Spleen (tissue), 11 donors: ENCODE data around the gene DNAJC8. TPM values are rescaled to one million over a fixed set of nuclear protein-coding genes. Genes with fewer than 3 reads are reported as not detected.

Experiments used
- DNase-seq: peaks from one replicate; pipeline ENCODE4 v3.0.0-alpha.2; 2020
- H3K27ac ChIP-seq, 8 donors: fragments of 200-600 bp; sonication (generic) in 7 of 8; 1 replicate in 4 of 8; 2 replicates in 4 of 8; pipeline versions ENCODE4 v1.5.0 to v1.8.0; 2016 to 2021; ENCODE audit warnings: inconsistent platforms in 4 of 8, mild to moderate bottlenecking in 4 of 8, moderate library complexity in 1 of 8
- H3K27me3 ChIP-seq, 7 donors: fragments of 200-600 bp; sonication (generic) in 6 of 7; replicated peaks in 1 of 7; 1 replicate in 4 of 7; 2 replicates in 3 of 7; pipeline versions ENCODE4 v1.5.0 to v1.8.0; 2016 to 2021; ENCODE audit warnings: inconsistent platforms in 3 of 7, mild to moderate bottlenecking in 1 of 7
- H3K36me3 ChIP-seq, 6 donors: fragments of 200-600 bp; sonication (generic) in 5 of 6; 1 replicate in 4 of 6; 2 replicates in 2 of 6; pipeline versions ENCODE4 v1.5.0 to v1.8.0; 2016 to 2021; ENCODE audit warnings: inconsistent platforms in 2 of 6
- H3K4me1 ChIP-seq, 6 donors: fragments of 200-600 bp; sonication (generic) in 5 of 6; 1 replicate in 3 of 6; 2 replicates in 3 of 6; pipeline versions ENCODE4 v1.5.0 to v1.8.0; 2016 to 2021; ENCODE audit warnings: inconsistent platforms in 3 of 6
- H3K4me3 ChIP-seq, 8 donors: fragments of 200-600 bp; sonication (generic) in 7 of 8; 1 replicate in 4 of 8; 2 replicates in 4 of 8; pipeline versions ENCODE4 v1.5.0 to v1.8.0; 2016 to 2021; ENCODE audit warnings: inconsistent platforms in 4 of 8, mild to moderate bottlenecking in 4 of 8, moderate library complexity in 2 of 8
- H3K9me3 ChIP-seq, 8 donors: fragments of 200-600 bp; sonication (generic) in 7 of 8; 1 replicate in 4 of 8; 2 replicates in 4 of 8; pipeline versions ENCODE4 v1.5.0 to v1.8.0; 2016 to 2021; ENCODE audit warnings: inconsistent platforms in 4 of 8
- POLR2A ChIP-seq, 3 donors: fragments of 450-650 bp; IDR thresholded peaks; one replicate each; pipeline ENCODE4 v1.5.1; 2017; ENCODE audit warnings: antibody characterized with exemption in 3 of 3, mild to moderate bottlenecking in 1 of 3
- POLR2AphosphoS5 ChIP-seq, 3 donors: sonication (generic); formaldehyde crosslinking; IDR thresholded peaks; one replicate each; pipeline ENCODE4 v1.5.1; 2017; ENCODE audit warnings: antibody characterized with exemption in 3 of 3
- WGBS, 5 donors: extraction: QIAGEN DNeasy Blood & Tissue Kit in 3 of 5; methylation state at CpG; one replicate each; pipeline versions ENCODE4 v1.1.5 to v1.1.7; 2013 to 2018; 5-methylcytosine and 5-hydroxymethylcytosine counted together
- intact Hi-C: fragments of 100-400 bp; cut with DNase I; formaldehyde crosslinking; loops from one replicate; pipeline ENCODE4 v1.15.0; 2023; ENCODE audit warnings: low total_unique reads
- polyA plus RNA-seq, 3 donors: library from polyadenylated mRNA; stranded (reverse); fragments of 200-250 nt; gene quantifications; one replicate each; pipeline ENCODE4 v1.2.1, GENCODE V29; 2013
- total RNA-seq, 7 donors: library from RNA; depleted of rRNA in 3 of 7; stranded (reverse); fragments of >200 nt in 3 of 7; fragmentation: NEBNext Ultra II Directional in 4 of 7; extraction: Animal tissue kit (Norgen Biotek cat#: 25700) in 4 of 7; gene quantifications; one replicate each; pipeline versions ENCODE4 v1.1.0 to v1.2.1, GENCODE V29; 2016 to 2021
- TF ChIP-seq, protein P1 (sequence below), 11 experiments: fragments of 200-600 bp in 7 of 11; fragments of 450-650 bp in 4 of 11; sonication (generic) in 4 of 11; IDR thresholded peaks in 8 of 11; conservative IDR thresholded peaks in 3 of 11; 1 replicate in 7 of 11; 2 replicates in 4 of 11; pipeline versions ENCODE4 v1.4.0 to v1.8.0; 2016 to 2021; ENCODE audit warnings: antibody characterized with exemption in 11 of 11, inconsistent platforms in 4 of 11, mild to moderate bottlenecking in 1 of 11
- donor health status: healthy with polysubstance abuse.
- donor health status: DM: no; HTN: no; CAD: no; lungs with moderate emphysema.
- donor health status: DM: no; HTN: no; CAD: no.
- donor health status: Bipolar disorder and iron deficiency.
- donor health status: healthy.
- donor health status: DM: no; HTN: no; CAD: no.
- donor health status: DM: yes; HTN: yes; CAD: no.

DNAJC8 gene
- total and polyA plus RNA-seq, 10 donors: 52.0 to 95.9 (median 62.3) TPM

DNA sequence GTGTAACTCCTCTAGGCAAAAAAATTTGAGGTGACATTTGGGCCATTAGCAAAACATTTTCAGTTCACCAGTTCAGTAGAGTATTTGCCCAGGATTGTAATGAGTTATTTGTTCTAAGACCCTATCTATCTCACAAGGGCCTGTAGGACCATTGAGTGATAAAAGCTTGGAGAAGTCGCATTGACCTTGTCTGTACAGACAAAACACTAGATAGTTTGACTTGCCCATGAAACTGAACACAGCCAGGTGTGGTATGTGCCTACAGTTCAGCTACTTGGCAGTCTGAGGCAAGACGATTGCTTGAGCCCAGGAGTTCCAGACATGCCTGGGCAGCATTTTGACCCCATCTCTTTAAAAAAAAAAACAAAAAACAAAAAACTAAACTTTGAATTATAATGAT lies 6.2 kb upstream of the DNAJC8 start:
- Histone ChIP-seq H3K27ac (no peak overlapping the region), H3K4me1 (peaks cover 22 to 86% (median 43%) of the 10 kb centered on the region in 6 donors), H3K9me3 (no peaks in the 10 kb centered on the region), H3K27me3 (no peaks in the 10 kb centered on the region), H3K4me3 (no peak overlapping the region), H3K36me3 (peaks cover 0 to 34% (median 4%) of the 10 kb centered on the region in 6 donors)
- no peak for DNase-seq
- TF ChIP-seq POLR2A (IDR thresholded peaks at IDR 0.05): no peak
- no peak for TF ChIP-seq POLR2AphosphoS5 (IDR thresholded peaks at IDR 0.05)
- 72 to 98% (median 87%) methylated on average over 2 of the region's 2 CpGs for WGBS, 5 donors
- intact Hi-C loops: no loop called here

DNA sequence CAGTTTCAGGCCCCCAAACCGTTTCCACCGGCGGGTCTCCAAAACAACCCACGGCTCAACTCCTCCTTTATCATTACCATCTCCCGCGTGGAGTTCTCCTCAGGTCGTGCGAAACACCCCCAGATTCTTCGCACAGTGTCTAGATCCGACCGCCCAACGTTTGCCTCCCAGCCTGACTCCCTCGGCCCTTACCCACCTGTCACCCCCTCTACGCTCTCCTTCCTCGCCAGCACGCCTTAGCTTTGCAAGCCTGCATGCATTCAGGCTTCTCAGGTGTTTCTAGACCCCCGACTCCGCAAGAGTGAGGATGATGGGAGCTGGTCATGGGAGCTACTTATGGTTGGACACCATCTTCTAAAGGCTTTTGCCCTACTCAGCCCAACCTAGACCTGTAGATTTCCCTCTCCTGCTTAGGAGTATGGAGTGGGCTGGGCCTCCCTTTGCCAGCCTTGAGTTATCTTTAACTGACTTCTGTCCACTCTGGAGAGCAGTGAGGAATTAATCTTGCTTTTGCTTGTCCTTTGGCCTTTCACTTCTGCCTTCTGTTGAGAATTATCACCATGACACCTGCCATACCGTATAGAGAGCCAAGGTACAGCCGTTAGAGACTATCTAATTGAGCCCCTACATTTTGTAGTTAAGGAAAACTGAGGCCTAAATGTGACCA lies 4.0 kb upstream of the DNAJC8 start:
- TF ChIP-seq, protein P1, sequence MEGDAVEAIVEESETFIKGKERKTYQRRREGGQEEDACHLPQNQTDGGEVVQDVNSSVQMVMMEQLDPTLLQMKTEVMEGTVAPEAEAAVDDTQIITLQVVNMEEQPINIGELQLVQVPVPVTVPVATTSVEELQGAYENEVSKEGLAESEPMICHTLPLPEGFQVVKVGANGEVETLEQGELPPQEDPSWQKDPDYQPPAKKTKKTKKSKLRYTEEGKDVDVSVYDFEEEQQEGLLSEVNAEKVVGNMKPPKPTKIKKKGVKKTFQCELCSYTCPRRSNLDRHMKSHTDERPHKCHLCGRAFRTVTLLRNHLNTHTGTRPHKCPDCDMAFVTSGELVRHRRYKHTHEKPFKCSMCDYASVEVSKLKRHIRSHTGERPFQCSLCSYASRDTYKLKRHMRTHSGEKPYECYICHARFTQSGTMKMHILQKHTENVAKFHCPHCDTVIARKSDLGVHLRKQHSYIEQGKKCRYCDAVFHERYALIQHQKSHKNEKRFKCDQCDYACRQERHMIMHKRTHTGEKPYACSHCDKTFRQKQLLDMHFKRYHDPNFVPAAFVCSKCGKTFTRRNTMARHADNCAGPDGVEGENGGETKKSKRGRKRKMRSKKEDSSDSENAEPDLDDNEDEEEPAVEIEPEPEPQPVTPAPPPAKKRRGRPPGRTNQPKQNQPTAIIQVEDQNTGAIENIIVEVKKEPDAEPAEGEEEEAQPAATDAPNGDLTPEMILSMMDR (IDR thresholded peaks at IDR 0.05 in 8 of 11, conservative IDR thresholded peaks at IDR 0.05 in 3 of 11): no peak
- TF ChIP-seq POLR2AphosphoS5 (IDR thresholded peaks at IDR 0.05): no peak
- TF ChIP-seq POLR2A (IDR thresholded peaks at IDR 0.05): no peak
- Histone ChIP-seq H3K36me3 (peaks cover 0 to 33% (median 4%) of the 10 kb centered on the region in 6 donors), H3K4me1 (peaks cover 23 to 85% (median 42%) of the 10 kb centered on the region in 6 donors), H3K27me3 (no peaks in the 10 kb centered on the region), H3K4me3 (peak overlapping the region; percentile 72 to 94 (median 88)), H3K9me3 (no peaks in the 10 kb centered on the region), H3K27ac (peak overlapping the region; percentile 80 to 94 (median 92))
- intact Hi-C loops: no loop called here
- no peak for DNase-seq
- WGBS, 5 donors: 10 to 16% (median 10%) methylated on average over 18 to 20 of the region's 20 CpGs

DNA sequence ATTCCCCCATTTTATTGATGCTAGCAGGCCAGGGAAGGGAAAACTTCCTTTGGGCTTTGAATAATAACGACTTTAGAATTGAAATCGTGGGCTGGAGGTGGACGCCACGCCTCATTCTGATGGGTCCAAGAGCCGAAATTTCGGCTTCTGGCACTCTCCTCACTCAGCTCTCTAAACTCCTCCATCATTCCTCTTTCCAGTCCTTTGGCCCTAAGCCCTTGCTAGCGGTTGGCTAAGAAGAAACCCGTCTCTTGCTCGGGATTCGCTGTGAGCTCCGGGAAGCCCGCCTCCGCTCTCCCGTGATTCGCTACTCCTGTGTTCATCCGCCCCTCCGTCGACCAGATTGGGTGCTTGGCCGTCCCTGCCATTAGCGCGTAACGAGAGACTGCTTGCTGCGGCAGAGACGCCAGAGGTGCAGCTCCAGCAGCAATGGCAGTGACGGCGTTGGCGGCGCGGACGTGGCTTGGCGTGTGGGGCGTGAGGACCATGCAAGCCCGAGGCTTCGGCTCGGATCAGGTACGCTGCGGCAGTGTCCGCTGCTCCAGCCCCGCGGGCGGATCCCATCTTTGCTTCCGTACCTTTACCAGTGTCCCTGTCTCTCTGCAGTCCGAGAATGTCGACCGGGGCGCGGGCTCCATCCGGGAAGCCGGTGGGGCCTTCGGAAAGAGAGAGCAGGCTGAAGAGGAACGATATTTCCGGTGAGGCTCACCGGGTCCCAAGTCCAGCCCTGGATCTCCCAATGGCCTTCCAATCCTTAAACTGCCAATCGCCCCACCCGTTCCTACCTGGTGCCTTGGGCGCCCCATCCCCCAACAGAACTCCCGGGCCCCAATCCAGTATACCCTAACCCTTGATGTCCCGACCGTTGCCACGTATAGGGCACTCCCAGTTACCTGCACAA lies 3.2 kb upstream of the DNAJC8 start, which contains the start of gene ATP5IF1:
Gene ATP5IF1, plus strand, starts transcription at position 370 of the 901 bp plus-strand sequence. Its CDS starts 60 bp downstream, at position 430.
- Histone ChIP-seq H3K4me3 (peak within 1 kb of the TSS; percentile 72 to 94 (median 88)), H3K27ac (peak within 1 kb of the TSS; percentile 80 to 94 (median 92)), H3K9me3 (no peaks in the 10 kb centered on the region), H3K27me3 (no peaks in the 10 kb centered on the region), H3K4me1 (peaks cover 31 to 85% (median 48%) of the 10 kb centered on the region in 6 donors), H3K36me3 (peaks cover 0 to 26% (median 4%) of the 10 kb centered on the region in 6 donors)
- WGBS, 5 donors: 0 to 1% (median 0%) methylated on average over 35 to 60 of the region's 60 CpGs
- intact Hi-C loops: no loop called here
- DNase-seq: peak; percentile 97
- TF ChIP-seq, protein P1 (IDR thresholded peaks at IDR 0.05 in 8 of 11, conservative IDR thresholded peaks at IDR 0.05 in 3 of 11): peak in 1 of 11 experiments; percentile 17
- peak; percentile 99 to 100 (median 99) for TF ChIP-seq POLR2AphosphoS5 (IDR thresholded peaks at IDR 0.05)
- peak in 2 of 3 donors; percentile 80 to 93 for TF ChIP-seq POLR2A (IDR thresholded peaks at IDR 0.05)

DNA sequence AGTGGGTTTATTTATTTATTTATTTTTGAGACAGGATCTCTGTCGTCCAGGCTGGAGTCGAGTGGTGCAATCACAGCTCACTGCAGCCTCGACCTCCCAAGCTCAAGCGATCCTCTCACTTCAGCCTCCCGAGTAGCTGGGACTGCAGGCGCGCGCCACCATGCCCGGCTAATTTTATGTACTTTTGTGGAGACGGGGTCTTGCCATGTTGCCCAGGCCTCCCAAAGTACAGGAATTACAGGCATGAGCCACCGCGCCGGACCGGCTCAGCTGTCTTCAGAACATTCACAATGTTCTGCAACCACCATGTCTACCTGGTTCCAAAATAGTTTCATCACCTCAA lies 406 bp upstream of the DNAJC8 start:
- H3K27ac ChIP-seq: peak overlapping the region in 7 of 8 donors; percentile 73 to 88 (median 85)
- 64 to 74% (median 67%) methylated on average over 14 of the region's 14 CpGs for WGBS, 5 donors
- no peaks in the 10 kb centered on the region for H3K9me3 ChIP-seq
- intact Hi-C loops: no loop called here
- peaks cover 31 to 86% (median 58%) of the 10 kb centered on the region in 6 donors for H3K4me1 ChIP-seq
- H3K4me3 ChIP-seq: peak overlapping the region in 6 of 8 donors; percentile 79 to 94 (median 87)
- TF ChIP-seq POLR2A (IDR thresholded peaks at IDR 0.05) (no peak), POLR2AphosphoS5 (IDR thresholded peaks at IDR 0.05) (no peak)
- TF ChIP-seq, protein P1 (IDR thresholded peaks at IDR 0.05 in 8 of 11, conservative IDR thresholded peaks at IDR 0.05 in 3 of 11): no peak
- peaks cover 0 to 34% (median 21%) of the 10 kb centered on the region in 6 donors for H3K36me3 ChIP-seq
- no peaks in the 10 kb centered on the region for H3K27me3 ChIP-seq
- peak; percentile 77 for DNase-seq
